ENCODE measurements around the gene SIRT3. TPM values are rescaled to one million over a fixed set of nuclear protein-coding genes. Genes with fewer than 3 reads are reported as not detected.

The SIRT3 gene
- total RNA-seq, 6 experiments from 2014 or later = 8.0 to 10.9 (median 10.2) TPM

DNA sequence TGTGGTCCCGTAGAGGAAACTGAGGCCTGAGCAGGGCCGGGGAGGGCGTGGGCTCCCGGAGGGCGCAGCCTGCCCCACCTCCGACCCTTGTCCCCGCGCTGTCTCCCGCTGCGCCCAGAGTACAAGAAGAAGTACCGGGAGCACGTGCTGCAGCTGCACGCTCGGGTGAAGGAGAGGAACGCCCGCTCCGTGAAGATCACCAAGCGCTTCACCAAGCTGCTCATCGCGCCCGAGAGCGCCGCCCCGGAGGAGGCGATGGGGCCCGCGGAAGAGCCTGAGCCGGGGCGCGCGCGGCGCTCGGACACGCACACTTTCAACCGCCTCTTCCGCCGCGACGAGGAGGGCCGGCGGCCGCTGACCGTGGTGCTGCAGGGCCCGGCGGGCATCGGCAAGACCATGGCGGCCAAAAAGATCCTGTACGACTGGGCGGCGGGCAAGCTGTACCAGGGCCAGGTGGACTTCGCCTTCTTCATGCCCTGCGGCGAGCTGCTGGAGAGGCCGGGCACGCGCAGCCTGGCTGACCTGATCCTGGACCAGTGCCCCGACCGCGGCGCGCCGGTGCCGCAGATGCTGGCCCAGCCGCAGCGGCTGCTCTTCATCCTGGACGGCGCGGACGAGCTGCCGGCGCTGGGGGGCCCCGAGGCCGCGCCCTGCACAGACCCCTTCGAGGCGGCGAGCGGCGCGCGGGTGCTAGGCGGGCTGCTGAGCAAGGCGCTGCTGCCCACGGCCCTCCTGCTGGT, 44.0 kb upstream of the SIRT3 start:
- Mint-ChIP-seq H3K9me3 (peaks cover 8% of the 10 kb centered on the region; the same call in 1 of the 2 replicates), H3K4me1 (ENCODE audit: low read depth) (no peaks in the 10 kb centered on the region), H3K4me3 (no peak overlapping the region), H3K36me3 (ENCODE audit: low read depth) (no peaks in the 10 kb centered on the region), H3K27me3 (ENCODE audit: insufficient read depth) (peaks cover 37% of the 10 kb centered on the region), H3K27ac (no peak overlapping the region)
- no peak for DNase-seq
- TF ChIP-seq, protein P1, sequence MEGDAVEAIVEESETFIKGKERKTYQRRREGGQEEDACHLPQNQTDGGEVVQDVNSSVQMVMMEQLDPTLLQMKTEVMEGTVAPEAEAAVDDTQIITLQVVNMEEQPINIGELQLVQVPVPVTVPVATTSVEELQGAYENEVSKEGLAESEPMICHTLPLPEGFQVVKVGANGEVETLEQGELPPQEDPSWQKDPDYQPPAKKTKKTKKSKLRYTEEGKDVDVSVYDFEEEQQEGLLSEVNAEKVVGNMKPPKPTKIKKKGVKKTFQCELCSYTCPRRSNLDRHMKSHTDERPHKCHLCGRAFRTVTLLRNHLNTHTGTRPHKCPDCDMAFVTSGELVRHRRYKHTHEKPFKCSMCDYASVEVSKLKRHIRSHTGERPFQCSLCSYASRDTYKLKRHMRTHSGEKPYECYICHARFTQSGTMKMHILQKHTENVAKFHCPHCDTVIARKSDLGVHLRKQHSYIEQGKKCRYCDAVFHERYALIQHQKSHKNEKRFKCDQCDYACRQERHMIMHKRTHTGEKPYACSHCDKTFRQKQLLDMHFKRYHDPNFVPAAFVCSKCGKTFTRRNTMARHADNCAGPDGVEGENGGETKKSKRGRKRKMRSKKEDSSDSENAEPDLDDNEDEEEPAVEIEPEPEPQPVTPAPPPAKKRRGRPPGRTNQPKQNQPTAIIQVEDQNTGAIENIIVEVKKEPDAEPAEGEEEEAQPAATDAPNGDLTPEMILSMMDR (IDR thresholded peaks at IDR 0.05) = no peak

DNA sequence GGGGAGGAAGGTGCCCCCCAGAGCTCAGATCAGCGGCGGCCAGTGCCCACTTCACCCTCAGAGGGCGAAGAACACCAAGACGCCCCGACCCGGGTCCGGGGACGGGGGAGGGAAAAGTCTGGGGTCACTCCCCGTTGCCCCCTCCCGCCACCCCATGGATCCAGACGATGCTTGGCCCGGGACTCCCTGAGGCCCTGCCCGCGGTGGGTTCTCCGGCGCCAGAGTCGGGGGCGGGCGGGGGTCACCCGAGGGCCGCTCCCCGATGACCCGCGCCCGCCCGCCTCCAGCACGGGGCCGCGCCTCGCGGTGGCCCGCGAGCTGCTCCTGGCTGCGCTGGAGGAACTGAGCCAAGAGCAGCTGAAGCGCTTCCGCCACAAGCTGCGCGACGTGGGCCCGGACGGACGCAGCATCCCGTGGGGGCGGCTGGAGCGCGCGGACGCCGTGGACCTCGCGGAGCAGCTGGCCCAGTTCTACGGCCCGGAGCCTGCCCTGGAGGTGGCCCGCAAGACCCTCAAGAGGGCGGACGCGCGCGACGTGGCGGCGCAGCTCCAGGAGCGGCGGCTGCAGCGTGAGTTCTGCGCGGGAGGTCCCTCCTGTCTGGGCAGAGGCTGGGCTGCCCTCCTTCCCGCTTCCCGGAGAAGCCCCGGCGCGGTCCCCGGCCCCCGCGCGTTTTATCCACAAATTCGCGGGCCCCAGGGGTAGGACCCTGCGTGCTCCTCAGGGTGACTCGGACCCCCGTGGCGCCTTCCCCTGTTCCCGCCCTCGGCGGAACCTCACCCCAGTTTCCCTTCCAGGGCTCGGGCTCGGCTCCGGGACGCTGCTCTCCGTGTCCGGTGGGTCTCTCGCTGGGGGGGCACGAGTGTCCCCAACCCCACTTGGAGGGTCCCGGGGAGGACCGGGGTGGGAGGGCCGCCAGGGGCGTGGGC, 43.2 kb upstream of the SIRT3 start:
- TF ChIP-seq, protein P1 (IDR thresholded peaks at IDR 0.05) = no peak
- no peaks in the 10 kb centered on the region for H3K36me3 Mint-ChIP-seq (ENCODE audit: low read depth)
- no peak overlapping the region for H3K4me3 Mint-ChIP-seq
- H3K4me1 Mint-ChIP-seq (ENCODE audit: low read depth) = no peaks in the 10 kb centered on the region
- H3K9me3 Mint-ChIP-seq = peaks cover 8% of the 10 kb centered on the region; the same call in 1 of the 2 replicates
- no peak overlapping the region for H3K27ac Mint-ChIP-seq
- peaks cover 37% of the 10 kb centered on the region for H3K27me3 Mint-ChIP-seq (ENCODE audit: insufficient read depth)
- no peak for DNase-seq

DNA sequence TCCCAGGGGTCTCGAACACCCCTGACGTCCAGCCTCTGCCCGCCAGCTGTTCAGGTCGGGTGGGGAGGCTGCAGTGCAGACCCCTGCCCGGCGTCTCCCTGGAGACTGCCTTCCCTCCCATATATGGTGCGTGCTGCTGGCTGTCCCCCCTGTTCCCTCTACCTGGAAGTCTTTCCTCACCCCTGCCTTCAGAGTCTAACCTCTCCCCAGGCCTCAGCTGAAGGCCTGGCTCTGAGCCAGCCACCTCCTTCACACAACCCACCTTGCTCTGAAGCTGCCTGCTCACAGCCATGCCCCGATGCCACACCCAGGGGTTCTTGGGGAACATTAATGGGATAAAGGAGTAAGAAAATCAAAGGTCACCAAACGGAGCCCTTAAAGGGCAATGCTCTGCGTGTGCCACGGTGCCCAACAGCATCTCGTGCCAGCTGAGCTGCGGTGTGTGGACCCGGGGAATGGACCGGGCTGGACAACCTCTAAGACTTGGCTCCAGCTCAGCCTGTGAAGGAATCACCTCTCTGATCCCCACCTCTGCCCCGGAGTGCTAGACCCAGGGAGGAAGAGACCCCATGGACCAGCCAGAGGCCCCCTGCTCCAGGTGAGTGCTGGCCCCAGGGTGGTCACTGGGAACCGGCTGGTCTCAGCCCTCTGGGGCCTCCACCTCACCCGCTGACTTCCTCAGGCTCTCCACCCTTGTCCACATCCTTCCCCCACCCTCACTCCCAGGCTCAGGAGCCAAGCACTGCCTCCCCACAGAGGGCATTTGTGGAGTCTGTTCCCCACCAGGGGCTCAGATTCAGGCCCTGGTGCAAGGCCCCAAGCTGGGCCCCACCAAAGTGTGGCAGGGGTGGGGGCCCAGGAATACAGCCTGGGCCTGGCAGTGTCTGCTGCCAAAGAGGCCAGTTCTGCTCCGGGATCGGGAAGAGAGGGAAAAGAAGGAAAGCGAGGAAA, 42.1 kb upstream of the SIRT3 start, which contains the start of gene NLRP6:
Gene NLRP6 (plus strand): TSS at position 407 of the 951 bp plus-strand sequence. CDS start 163 bp downstream, at position 570.
- Mint-ChIP-seq H3K9me3 (peaks cover 8% of the 10 kb centered on the region; the same call in 1 of the 2 replicates), H3K4me3 (no peak within 1 kb of the TSS), H3K4me1 (ENCODE audit: low read depth) (no peaks in the 10 kb centered on the region), H3K27me3 (ENCODE audit: insufficient read depth) (peaks cover 41% of the 10 kb centered on the region), H3K27ac (no peak within 1 kb of the TSS), H3K36me3 (ENCODE audit: low read depth) (no peaks in the 10 kb centered on the region)
- no peak for DNase-seq
- TF ChIP-seq, protein P1 (IDR thresholded peaks at IDR 0.05) = no peak

DNA sequence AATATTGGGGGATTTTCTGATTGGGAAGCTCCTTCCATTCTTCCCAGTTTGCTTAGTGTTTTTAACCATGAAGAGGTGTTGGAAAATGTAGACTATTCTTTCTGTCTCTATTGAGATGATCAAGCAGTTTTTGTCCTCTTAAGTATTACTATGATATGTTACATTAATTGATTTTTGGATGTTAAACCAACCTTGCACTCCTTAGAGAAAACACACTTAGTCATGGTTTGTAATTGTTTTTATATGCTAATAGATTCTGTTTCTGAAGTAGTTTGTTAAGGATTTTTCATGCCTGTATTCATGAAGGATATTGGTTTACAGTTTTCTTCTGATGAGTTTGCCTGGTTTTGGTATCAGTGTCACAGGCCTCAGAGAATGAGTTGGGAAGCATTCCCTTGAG, 40.1 kb upstream of the SIRT3 start:
- peaks cover 40% of the 10 kb centered on the region for H3K27me3 Mint-ChIP-seq (ENCODE audit: insufficient read depth)
- H3K4me1 Mint-ChIP-seq (ENCODE audit: low read depth) = no peaks in the 10 kb centered on the region

More for the DNA sequence above, 40.1 kb upstream of the SIRT3 start:
- peaks cover 8% of the 10 kb centered on the region; the same call in 1 of the 2 replicates for H3K9me3 Mint-ChIP-seq
- no peak for DNase-seq
- H3K4me3 Mint-ChIP-seq = no peak overlapping the region
- H3K27ac Mint-ChIP-seq = no peak overlapping the region
- H3K36me3 Mint-ChIP-seq (ENCODE audit: low read depth) = no peaks in the 10 kb centered on the region
- TF ChIP-seq, protein P1 (IDR thresholded peaks at IDR 0.05) = no peak
